ENCODE results near the gene CTH.
A peak's percentile ranks its signal among the peaks of the same experiment; 100 is the strongest.
"Not testable (repeated sequence)": the region's sequence is repeated elsewhere in the genome, so short reads cannot be mapped to it uniquely, and the experiment has no call there.

The CTH gene

DNA sequence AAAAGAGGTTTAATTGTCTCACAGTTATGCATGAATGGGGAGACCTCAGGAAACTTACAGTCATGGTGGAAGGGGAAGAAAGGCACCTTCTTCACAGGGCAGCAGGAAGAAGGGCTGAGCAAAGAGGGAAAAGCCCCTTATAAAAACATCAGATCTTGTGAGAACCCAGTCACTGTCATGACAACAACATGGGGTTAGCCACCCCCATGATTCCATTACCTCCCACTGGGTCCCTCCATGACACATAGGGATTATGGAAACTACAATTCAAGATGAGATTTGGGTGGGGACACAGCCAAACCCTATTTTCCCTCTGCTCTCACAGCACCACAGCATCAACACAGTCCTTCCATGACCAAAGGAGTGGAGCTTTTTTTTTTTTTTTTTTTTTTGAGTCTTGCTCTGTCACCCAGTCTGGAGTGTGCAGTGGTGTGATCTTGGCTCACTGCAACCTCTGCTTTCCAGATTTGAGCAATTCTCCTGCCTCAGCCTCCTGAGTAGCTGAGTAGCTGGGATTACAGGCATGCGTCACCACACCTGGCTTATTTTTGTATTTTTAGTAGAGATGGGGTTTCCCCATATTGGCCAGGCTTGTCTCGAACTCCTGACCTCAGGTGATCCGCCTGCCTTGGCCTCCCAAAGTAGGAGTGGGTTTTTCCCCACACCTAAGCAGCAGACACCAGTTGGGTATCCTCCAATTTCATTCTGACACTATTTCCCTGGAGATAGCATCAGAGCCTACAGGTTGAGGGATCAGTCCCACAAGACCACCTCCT is 41.3 kb downstream of the CTH start:
- peak in 2 of 3 donors; percentile 8 to 15 for DNase-seq (ENCODE audit: low read depth in 2 of 3, low spot score in 1 of 3)

- no peak for DNase-seq (ENCODE audit: low read depth in 2 of 3, low spot score in 1 of 3)
These were observed 44.2 kb downstream of the CTH start for GRCh38 chr1:70455291-70455690.

DNA sequence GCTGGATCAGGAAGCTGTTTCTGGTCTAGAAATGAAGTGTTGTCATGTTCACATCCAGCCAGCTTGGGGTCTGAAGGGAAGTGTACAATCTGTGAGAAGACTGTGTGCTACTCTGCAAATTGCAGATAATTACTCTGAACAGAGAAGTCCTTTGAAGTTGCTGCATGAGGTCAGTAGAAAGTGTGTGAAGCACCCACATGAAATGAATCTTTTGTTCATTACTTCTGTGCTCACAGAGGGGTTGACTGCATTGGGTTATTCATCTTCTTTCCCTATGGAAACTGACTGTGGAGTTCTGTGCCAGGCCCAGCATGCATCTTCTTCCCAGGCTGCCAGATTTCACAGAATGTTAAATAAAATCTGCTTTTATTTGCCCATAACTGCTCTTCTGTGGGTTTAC is 47.1 kb downstream of the CTH start:
- DNase-seq (ENCODE audit: low read depth in 2 of 3, low spot score in 1 of 3), result no peak

DNA sequence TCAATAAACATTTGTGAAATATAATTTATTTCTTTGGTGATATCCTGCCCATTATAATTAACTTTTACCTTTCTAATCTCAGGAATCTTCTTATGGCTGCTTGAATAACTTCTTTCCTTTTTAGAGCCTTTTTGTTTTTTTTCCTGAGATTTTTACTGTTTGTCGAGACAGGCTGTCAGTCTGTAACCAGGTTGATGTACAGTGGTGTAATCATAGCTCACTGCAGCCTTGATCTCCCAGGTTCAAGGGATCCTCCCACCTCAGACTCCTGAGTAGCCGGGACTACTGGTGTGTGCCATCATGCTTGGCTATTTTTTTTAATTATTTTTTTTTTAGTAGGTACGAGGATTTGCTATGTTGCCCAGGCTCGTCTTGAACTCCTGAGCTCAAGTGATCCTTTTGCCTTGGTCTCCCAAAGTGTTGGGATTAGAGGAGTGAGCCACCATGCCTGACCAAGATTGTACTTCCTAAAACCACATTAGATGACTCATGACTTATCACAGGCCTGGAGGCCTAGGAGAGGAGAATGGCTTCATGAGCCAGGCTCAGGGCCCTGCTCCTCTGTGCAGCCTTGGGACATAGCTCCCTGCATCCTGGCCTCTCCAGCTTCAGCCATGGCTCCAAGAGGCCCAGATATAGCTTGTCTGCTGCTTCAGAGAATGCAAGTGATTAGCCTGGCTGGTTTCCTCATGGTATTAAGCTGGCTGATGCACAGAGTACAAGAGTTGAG is 48.6 kb downstream of the CTH start:
- DNase-seq (ENCODE audit: low read depth in 2 of 3, low spot score in 1 of 3), result no peak

DNA sequence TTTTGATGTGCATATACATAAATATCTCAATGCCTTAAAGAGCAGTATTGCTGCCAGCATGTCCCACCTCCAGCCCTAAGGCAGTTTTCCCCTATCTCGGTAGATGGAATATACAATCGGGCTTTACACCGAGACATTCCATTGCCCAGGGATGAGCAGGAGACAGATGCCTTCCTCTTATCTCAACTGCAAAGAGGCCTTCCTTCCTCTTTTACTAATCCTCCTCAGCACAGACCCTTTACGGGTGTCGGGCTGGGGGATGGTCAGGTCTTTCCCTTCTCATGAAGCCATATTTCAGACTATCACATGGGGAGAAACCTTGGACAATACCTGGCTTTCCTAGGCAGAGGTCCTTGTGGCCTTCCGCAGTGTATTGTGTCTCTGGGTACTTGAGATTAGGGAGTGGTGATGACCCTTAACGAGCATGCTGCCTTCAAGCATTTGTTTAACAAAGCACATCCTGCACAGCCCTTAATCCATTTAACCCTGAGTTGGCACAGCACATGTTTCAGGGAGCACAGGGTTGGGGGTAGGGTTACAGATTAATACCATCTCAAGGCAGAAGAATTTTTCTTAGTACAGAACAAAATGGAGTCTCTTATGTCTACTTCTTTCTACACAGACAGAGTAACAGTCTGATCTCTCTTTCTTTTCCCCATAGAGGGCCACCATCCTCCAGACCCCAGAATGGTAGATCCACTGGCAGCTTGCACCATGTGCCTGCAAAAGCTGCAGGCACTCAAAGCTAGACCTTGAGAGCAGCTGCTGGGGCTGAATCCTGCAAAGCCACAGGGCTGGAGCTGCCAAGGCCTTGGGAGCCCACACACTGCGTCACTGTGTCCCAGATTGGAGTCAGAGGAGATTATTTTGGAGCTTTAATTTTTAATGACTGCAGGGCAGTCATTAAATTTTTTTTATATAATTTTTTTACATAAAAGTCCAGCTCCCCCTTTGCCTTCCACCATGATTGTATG is 50.0 kb downstream of the CTH start:
- not testable (repeated sequence) for DNase-seq (ENCODE audit: low read depth in 2 of 3, low spot score in 1 of 3)

- no peak for DNase-seq (ENCODE audit: low read depth in 2 of 3, low spot score in 1 of 3)
These were observed 51.5 kb downstream of the CTH start for GRCh38 chr1:70462611-70463010.

- DNase-seq (ENCODE audit: low read depth in 2 of 3, low spot score in 1 of 3), result no peak
These were observed 54.8 kb downstream of the CTH start for GRCh38 chr1:70465911-70466310.

- no peak for DNase-seq (ENCODE audit: low read depth in 2 of 3, low spot score in 1 of 3)
These were observed 56.5 kb downstream of the CTH start for GRCh38 chr1:70467531-70467930.

DNA sequence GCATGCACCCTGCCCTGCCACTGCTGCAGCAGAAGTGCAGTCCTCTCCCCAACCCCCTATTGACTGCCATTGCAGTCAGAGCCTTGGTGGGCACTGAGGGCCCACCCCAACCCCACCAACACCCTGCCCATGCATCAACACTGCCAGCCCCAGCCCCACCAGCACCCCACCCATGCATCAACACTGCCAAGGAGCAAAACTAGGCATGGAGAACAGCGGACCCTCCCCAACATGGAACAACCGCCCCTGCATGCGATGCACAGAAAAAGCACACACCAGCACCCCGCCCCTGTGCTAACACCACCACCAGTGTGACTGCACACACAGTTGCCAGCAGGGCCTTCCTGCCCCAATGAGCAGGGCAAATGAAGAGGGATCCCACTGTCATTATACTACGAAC is 57.1 kb downstream of the CTH start:
- DNase-seq (ENCODE audit: low read depth in 2 of 3, low spot score in 1 of 3), result no peak

DNA sequence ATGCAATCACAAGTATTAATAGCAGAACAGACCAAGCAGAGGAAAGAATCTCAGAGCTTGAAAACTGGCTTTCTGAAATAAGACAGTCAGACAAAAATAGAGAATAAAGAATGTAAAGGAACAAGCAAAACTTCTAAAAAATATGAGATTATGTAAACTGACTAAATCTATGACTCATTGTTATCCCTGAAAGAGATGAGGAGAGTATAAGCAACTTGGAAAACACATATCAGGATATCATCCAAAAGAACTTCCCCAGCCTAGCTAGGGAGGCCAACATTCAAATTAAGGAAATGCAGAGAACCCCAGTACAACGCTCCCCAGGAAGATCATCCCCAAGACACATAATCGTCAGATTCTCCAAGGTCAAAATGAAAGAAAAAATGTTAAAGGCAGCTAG is 58.1 kb downstream of the CTH start:
- not testable (repeated sequence) for DNase-seq (ENCODE audit: low read depth in 2 of 3, low spot score in 1 of 3)

DNA sequence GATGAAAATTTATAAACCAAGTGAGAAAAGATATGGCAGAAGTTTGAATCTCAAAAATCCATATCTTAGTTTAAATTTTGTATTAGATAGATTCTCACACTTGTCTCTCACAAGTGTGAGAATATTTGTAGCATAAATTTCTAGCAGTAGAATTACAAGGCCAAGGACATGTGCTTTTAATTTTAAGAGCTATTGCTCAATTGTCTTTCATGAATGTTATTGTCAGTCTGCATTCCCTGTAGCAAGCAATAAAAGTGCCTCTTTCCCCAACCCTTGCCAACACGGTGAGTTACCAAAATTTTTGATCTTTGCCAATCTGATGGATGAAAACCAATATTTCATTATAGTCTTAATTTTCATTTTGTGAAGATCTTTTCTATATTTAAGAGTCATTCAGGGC is 64.0 kb downstream of the CTH start:
- DNase-seq (ENCODE audit: low read depth in 2 of 3, low spot score in 1 of 3), result no peak

GRCh38 chr1:70477090-70477489 is 66.0 kb downstream of the CTH start:
- DNase-seq (ENCODE audit: low read depth in 2 of 3, low spot score in 1 of 3), result no peak

DNA sequence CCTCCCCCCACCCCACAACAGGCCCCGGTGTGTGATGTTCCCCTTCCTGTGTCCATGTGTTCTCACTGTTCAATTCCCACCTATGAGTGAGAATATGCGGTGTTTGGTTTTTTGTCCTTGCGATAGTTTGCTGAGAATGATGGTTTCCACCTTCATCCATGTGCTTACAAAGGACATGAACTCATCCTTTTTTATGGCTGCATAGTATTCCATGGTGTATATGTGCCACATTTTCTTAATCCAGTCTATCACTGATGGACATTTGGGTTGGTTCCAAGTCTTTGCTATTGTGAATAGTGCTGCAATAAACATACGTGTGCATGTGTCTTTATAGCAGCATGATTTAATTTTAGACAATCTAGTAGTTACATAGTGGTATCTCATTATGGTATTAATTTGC is 66.8 kb downstream of the CTH start:
- DNase-seq (ENCODE audit: low read depth in 2 of 3, low spot score in 1 of 3), result not testable (repeated sequence)

DNA sequence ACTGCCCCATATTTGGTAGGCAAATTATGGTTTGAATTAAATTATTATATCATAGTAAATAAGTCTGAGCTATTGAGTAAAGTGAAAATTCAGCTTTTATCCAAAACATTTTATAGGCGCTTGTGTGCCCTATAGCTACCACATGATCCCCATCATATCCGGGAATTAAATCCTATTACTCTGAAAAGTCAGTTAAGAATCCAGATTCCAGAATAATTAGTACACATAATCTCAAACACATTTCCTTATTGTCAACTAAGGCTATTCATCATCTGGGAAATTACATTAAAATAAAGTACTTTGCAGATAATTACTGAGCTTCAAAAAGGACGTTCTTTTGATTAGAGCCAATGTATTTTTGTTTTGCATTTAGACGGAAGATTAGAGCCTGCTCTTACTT is 72.3 kb downstream of the CTH start:
- DNase-seq (ENCODE audit: low read depth in 2 of 3, low spot score in 1 of 3), result no peak

GRCh38 chr1:70485624-70486023 is 74.6 kb downstream of the CTH start:
- DNase-seq (ENCODE audit: low read depth in 2 of 3, low spot score in 1 of 3), result no peak

- DNase-seq (ENCODE audit: low read depth in 2 of 3, low spot score in 1 of 3), result no peak
These were observed 75.8 kb downstream of the CTH start for GRCh38 chr1:70486676-70487458.

- DNase-seq (ENCODE audit: low read depth in 2 of 3, low spot score in 1 of 3), result no peak
These were observed 76.4 kb downstream of the CTH start for GRCh38 chr1:70487459-70487815.

- peak in 1 of 3 donors; percentile 20 for DNase-seq (ENCODE audit: low read depth in 2 of 3, low spot score in 1 of 3)
These were observed 77.0 kb downstream of the CTH start for GRCh38 chr1:70487910-70488665.

All from stimulated activated CD4-positive, alpha-beta T cell treated with anti-CD3 and anti-CD28 coated beads, Interleukin-12 subunit alpha, Interleukin-12 subunit beta, amount 100 ng/mL, for 48 hours (primary cell).